ENCODE data around the gene G6PC2. TPM values are rescaled to one million over a fixed set of nuclear protein-coding genes. Genes with fewer than 3 reads are reported as not detected.
"Not testable (repeated sequence)": the region's sequence is repeated elsewhere in the genome, so short reads cannot be mapped to it uniquely, and the experiment has no call there.

Gene G6PC2
- total RNA-seq, 4 donors from 2014 or later = 0.29 TPM; not detected in 3

DNA sequence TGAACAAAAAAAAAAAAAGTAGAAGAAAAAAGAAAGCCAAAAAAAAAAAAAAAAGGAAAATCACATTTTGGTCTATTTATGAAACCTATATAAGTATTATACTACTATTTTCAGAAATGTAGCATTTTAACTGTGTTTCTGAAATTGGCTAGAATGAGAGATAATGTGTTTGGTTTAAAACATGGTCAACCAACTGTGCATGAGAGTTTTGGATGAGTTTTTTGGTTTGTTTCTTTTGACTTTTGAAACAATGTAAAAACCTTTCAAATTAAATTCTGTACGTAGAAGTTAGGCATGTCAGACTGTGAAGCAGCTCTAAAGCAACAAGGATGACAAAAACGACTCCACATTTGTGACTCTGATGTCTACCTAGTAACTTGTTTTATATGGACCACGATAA is 45.5 kb upstream of the G6PC2 start:
- Histone ChIP-seq H3K4me3 (replicated peaks in 1 of 3) (no peak overlapping the region), H3K4me1 (peaks cover 32 to 39% of the 10 kb centered on the region in 2 donors), H3K9me3 (no peaks in the 10 kb centered on the region), H3K36me3 (no peaks in the 10 kb centered on the region), H3K27me3 (no peaks in the 10 kb centered on the region), H3K27ac (peak overlapping the region; percentile 94 to 100 (median 98))
- intact Hi-C loops (cut with DNase I) = no loop called here
- DNase-seq = no peak
- no peak for TF ChIP-seq POLR2A (IDR thresholded peaks at IDR 0.05)
- TF ChIP-seq, protein P1, sequence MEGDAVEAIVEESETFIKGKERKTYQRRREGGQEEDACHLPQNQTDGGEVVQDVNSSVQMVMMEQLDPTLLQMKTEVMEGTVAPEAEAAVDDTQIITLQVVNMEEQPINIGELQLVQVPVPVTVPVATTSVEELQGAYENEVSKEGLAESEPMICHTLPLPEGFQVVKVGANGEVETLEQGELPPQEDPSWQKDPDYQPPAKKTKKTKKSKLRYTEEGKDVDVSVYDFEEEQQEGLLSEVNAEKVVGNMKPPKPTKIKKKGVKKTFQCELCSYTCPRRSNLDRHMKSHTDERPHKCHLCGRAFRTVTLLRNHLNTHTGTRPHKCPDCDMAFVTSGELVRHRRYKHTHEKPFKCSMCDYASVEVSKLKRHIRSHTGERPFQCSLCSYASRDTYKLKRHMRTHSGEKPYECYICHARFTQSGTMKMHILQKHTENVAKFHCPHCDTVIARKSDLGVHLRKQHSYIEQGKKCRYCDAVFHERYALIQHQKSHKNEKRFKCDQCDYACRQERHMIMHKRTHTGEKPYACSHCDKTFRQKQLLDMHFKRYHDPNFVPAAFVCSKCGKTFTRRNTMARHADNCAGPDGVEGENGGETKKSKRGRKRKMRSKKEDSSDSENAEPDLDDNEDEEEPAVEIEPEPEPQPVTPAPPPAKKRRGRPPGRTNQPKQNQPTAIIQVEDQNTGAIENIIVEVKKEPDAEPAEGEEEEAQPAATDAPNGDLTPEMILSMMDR (IDR thresholded peaks at IDR 0.05) = no peak
- WGBS, 2 donors = 61 to 63% methylated on average over 3 of the region's 3 CpGs

DNA sequence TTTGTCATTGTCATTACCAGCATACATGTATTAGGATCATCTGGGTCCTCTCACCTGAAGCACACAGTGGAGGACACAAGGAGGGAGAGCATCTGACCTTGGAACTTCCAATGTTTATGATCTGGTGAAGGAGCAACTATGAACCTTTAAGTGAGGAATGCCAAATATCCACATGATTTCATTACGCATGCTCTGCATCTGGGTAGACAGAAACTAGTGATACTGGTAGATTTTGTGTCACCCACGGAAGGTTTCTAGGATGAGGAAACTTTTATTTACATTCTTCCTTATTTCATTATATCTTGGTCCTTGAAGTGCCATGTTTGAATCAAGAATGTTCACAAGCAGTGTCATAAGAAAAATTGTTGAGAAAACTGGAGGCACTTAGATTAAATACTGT is 42.9 kb upstream of the G6PC2 start:
- WGBS, 2 donors = 96% methylated on average over 2 of the region's 2 CpGs
- intact Hi-C loops (cut with DNase I) = no loop called here
- Histone ChIP-seq H3K27me3 (no peaks in the 10 kb centered on the region), H3K27ac (peak overlapping the region in 2 of 3 donors; percentile 98 to 100), H3K36me3 (peaks cover 0 to 4% of the 10 kb centered on the region in 2 donors), H3K4me1 (peaks cover 32 to 39% of the 10 kb centered on the region in 2 donors), H3K9me3 (no peaks in the 10 kb centered on the region), H3K4me3 (replicated peaks in 1 of 3) (no peak overlapping the region)
- TF ChIP-seq POLR2A (IDR thresholded peaks at IDR 0.05) = no peak
- TF ChIP-seq, protein P1 (IDR thresholded peaks at IDR 0.05) = no peak
- DNase-seq = no peak

GRCh38 chr2:168867164-168867563 is 33.9 kb upstream of the G6PC2 start:
- WGBS, 2 donors = 94 to 98% methylated on average over 1 of the region's 1 CpG
- intact Hi-C loops (cut with DNase I); H3K4me3 ChIP-seq (replicated peaks in 1 of 3); H3K27ac ChIP-seq; H3K27me3 ChIP-seq; H3K36me3 ChIP-seq; H3K4me1 ChIP-seq; DNase-seq; H3K9me3 ChIP-seq: not testable (repeated sequence)

- H3K27me3 ChIP-seq; H3K4me1 ChIP-seq; H3K9me3 ChIP-seq; H3K4me3 ChIP-seq (replicated peaks in 1 of 3); DNase-seq; intact Hi-C loops (cut with DNase I); H3K36me3 ChIP-seq; H3K27ac ChIP-seq: not testable (repeated sequence)
- WGBS, 2 donors = 93 to 100% methylated on average over 1 of the region's 1 CpG
Measured at GRCh38 chr2:168870369-168870768, 30.7 kb upstream of the G6PC2 start.

GRCh38 chr2:168870824-168871223 is 30.3 kb upstream of the G6PC2 start:
- intact Hi-C loops (cut with DNase I); H3K4me3 ChIP-seq (replicated peaks in 1 of 3); H3K27ac ChIP-seq; DNase-seq; H3K4me1 ChIP-seq; H3K36me3 ChIP-seq; H3K27me3 ChIP-seq; H3K9me3 ChIP-seq: not testable (repeated sequence)
- 97 to 99% methylated on average over 4 of the region's 4 CpGs for WGBS, 2 donors

GRCh38 chr2:168874368-168875054 is 26.6 kb upstream of the G6PC2 start:
- Histone ChIP-seq H3K36me3 (no peaks in the 10 kb centered on the region), H3K9me3 (no peaks in the 10 kb centered on the region), H3K27ac (no peak overlapping the region), H3K4me1 (no peaks in the 10 kb centered on the region), H3K4me3 (replicated peaks in 1 of 3) (no peak overlapping the region), H3K27me3 (no peaks in the 10 kb centered on the region)
- DNase-seq = no peak
- TF ChIP-seq POLR2A (IDR thresholded peaks at IDR 0.05) = no peak
- TF ChIP-seq, protein P1 (IDR thresholded peaks at IDR 0.05) = no peak
- WGBS, 2 donors = 94 to 95% methylated on average over 6 of the region's 6 CpGs
- intact Hi-C loops (cut with DNase I) = no loop called here

DNA sequence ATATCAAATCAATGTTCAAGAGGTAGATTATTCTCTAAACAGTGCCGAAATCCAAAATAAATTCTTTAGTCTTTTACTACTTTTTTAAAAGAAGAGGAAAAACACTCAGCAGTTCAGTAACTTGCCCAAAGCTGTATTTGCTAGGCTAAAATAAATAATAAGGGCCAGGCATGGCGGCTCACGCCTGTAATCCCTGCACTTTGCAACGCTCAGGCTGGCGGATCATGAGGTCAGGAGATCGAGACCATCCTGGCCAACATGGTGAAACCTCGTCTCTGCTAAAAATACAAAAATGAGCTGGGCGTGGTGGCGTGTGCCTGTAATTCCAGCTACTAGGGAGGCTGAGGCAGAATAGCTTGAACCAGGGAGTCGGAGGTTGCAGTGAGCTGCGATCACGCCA is 18.9 kb upstream of the G6PC2 start:
- H3K27me3 ChIP-seq; H3K4me3 ChIP-seq (replicated peaks in 1 of 3); DNase-seq; H3K9me3 ChIP-seq; intact Hi-C loops (cut with DNase I); H3K27ac ChIP-seq; H3K4me1 ChIP-seq; H3K36me3 ChIP-seq: not testable (repeated sequence)
- 96% methylated on average over 12 of the region's 12 CpGs for WGBS, 2 donors

Data from thyroid gland (tissue), 4 donors.